SK-N-SH (cell line): Measurements from ENCODE around the gene ARPC5. TPM values are rescaled to one million over a fixed set of nuclear protein-coding genes. Genes with fewer than 3 reads are reported as not detected.

ENCODE experiments used
- CTCF ChIA-PET: fragments of 300-600, 350-600 bp; formaldehyde crosslinking; extraction: SDS; loops from one replicate; lab custom pipeline; 2021; lab: Yijun Ruan, JAX
- POLR2A ChIA-PET: fragments of 350-600 bp; sonication (Branson Sonifier 250); formaldehyde crosslinking; extraction: SDS; loops from one replicate; lab custom pipeline; 2020; ENCODE audit warnings: antibody characterized with exemption, inconsistent platforms; lab: Yijun Ruan, JAX
- DNase-seq: peaks from one replicate; pipeline ENCODE4 v3.0.0; 2012
- H2AFZ ChIP-seq: fragments of 200-600 bp; sonication (generic); 2 replicates; pipeline ENCODE4 v1.8.1; 2016; ENCODE audit warnings: antibody characterized with exemption, mild to moderate bottlenecking, low read depth
- H3F3A ChIP-seq: fragments of 200-600 bp; sonication (generic); replicated peaks from 2 replicates; pipeline ENCODE3; 2016; ENCODE audit warnings: antibody characterized with exemption, mild to moderate bottlenecking; ENCODE audit not compliant: insufficient read depth
- H3K27ac ChIP-seq, 2 experiments: fragments of 200-500 bp in 1 of 2; fragments of 200-600 bp in 1 of 2; sonication (Bioruptor generic) in 1 of 2; sonication (generic), shearing (Covaris generic) in 1 of 2; 2 replicates each; pipeline versions ENCODE4 v1.5.1 to v1.6.1; 2014 to 2016; ENCODE audit warnings: low read depth in 2 of 2, inconsistent platforms in 1 of 2, low read length in 1 of 2, mild to moderate bottlenecking in 1 of 2, mixed read lengths in 1 of 2
- H3K27me3 ChIP-seq: fragments of 200-600 bp; sonication (generic), shearing (Covaris generic); 2 replicates; pipeline ENCODE4 v1.6.1; 2016; ENCODE audit warnings: mixed run types; ENCODE audit not compliant: insufficient read depth
- H3K36me3 ChIP-seq, 2 experiments: fragments of 200-500 bp in 1 of 2; fragments of 200-600 bp in 1 of 2; sonication (Bioruptor generic) in 1 of 2; sonication (generic) in 1 of 2; replicated peaks in 1 of 2; 2 replicates each; pipeline versions ENCODE3 to v1.5.1; 2014 to 2016; ENCODE audit warnings: low read length in 1 of 2, mild to moderate bottlenecking in 1 of 2; ENCODE audit not compliant: insufficient read depth in 2 of 2, control insufficient read depth in 1 of 2
- H3K4me1 ChIP-seq, 2 experiments: fragments of 200-500 bp in 1 of 2; fragments of 200-600 bp in 1 of 2; sonication (Bioruptor generic) in 1 of 2; sonication (generic), shearing (Covaris generic) in 1 of 2; 2 replicates each; pipeline versions ENCODE4 v1.5.1 to v1.6.1; 2014 to 2016; ENCODE audit warnings: low read depth in 1 of 2, low read length in 1 of 2, mixed run types in 1 of 2; ENCODE audit not compliant: insufficient read depth in 2 of 2, control insufficient read depth in 1 of 2
- H3K4me2 ChIP-seq: fragments of 200-600 bp; sonication (generic), shearing (Covaris generic); 2 replicates; pipeline ENCODE4 v1.6.1; 2017; ENCODE audit warnings: mixed run types
- H3K4me3 ChIP-seq, 2 experiments: fragments of 200-500 bp in 1 of 2; fragments of 200-600 bp in 1 of 2; sonication (Bioruptor generic) in 1 of 2; sonication (generic), shearing (Covaris generic) in 1 of 2; 2 replicates each; pipeline versions ENCODE4 v1.5.1 to v1.8.1; 2014 to 2016; ENCODE audit warnings: low read depth in 2 of 2, inconsistent platforms in 1 of 2, low read length in 1 of 2, mild to moderate bottlenecking in 1 of 2, mixed read lengths in 1 of 2, moderate library complexity in 1 of 2
- H3K79me2 ChIP-seq: fragments of 200-600 bp; sonication (generic); 2 replicates; pipeline ENCODE4 v1.8.1; 2017; ENCODE audit warnings: mild to moderate bottlenecking; ENCODE audit not compliant: insufficient read depth
- H3K9ac ChIP-seq: fragments of 200-600 bp; sonication (generic); 2 replicates; pipeline ENCODE4 v1.6.1; 2017; ENCODE audit warnings: mixed run types
- H3K9me2 ChIP-seq: fragments of 200-600 bp; sonication (generic); 2 replicates; pipeline ENCODE4 v1.6.1; 2017; ENCODE audit warnings: mixed run types
- H3K9me3 ChIP-seq: fragments of 200-600 bp; sonication (generic); 2 replicates; pipeline ENCODE4 v1.6.1; 2017; ENCODE audit warnings: mixed run types, mild to moderate bottlenecking, moderate library complexity
- H4K20me1 ChIP-seq: fragments of 200-600 bp; sonication (generic); 2 replicates; pipeline ENCODE4 v1.6.1; 2017; ENCODE audit warnings: mild to moderate bottlenecking, mixed run types; ENCODE audit not compliant: insufficient read depth
- CHD2 ChIP-seq: fragments of 150-350 bp; IDR thresholded peaks from 2 replicates; pipeline ENCODE4 v1.6.1; 2018; ENCODE audit warnings: low read length; ENCODE audit not compliant: partially characterized antibody
- EZH2phosphoT487 ChIP-seq: fragments of 200-600 bp; sonication (generic); IDR thresholded peaks from 2 replicates; pipeline ENCODE4 v1.6.1; 2017; ENCODE audit warnings: low read depth, mixed run types, mild to moderate bottlenecking, antibody characterized with exemption, moderate library complexity, borderline replicate concordance
- FOXM1 ChIP-seq: IDR thresholded peaks from 2 replicates; pipeline ENCODE4 v1.4.0; 2012; ENCODE audit warnings: low read depth, mild to moderate bottlenecking
- GABPA ChIP-seq: IDR thresholded peaks from 2 replicates; pipeline ENCODE4 v1.4.0; 2012; ENCODE audit warnings: low read depth, mild to moderate bottlenecking
- JUND ChIP-seq: IDR thresholded peaks from 2 replicates; pipeline ENCODE4 v1.4.0; 2012
- NFIC ChIP-seq: IDR thresholded peaks from 2 replicates; pipeline ENCODE4 v1.4.0; 2012; ENCODE audit warnings: borderline replicate concordance
- NRF1 ChIP-seq: IDR thresholded peaks from 2 replicates; pipeline ENCODE4 v1.6.1; 2012; ENCODE audit warnings: low read depth, mild to moderate bottlenecking, low read length
- RAD21 ChIP-seq: IDR thresholded peaks from 2 replicates; pipeline ENCODE4 v1.6.1; 2012; ENCODE audit warnings: mild to moderate bottlenecking, low read length
- RCOR1 ChIP-seq: fragments of 150-350 bp; IDR thresholded peaks from 2 replicates; pipeline ENCODE4 v1.6.1; 2017; ENCODE audit warnings: antibody characterized with exemption, low read length
- REST ChIP-seq: IDR thresholded peaks from 2 replicates; pipeline ENCODE4 v1.6.1; 2012; ENCODE audit warnings: mild to moderate bottlenecking, low read depth, low read length, moderate library complexity
- TCF12 ChIP-seq: IDR thresholded peaks from 2 replicates; pipeline ENCODE4 v1.4.0; 2012
- TEAD4 ChIP-seq: IDR thresholded peaks from 2 replicates; pipeline ENCODE4 v1.4.0; 2012; ENCODE audit warnings: mild to moderate bottlenecking, borderline replicate concordance; ENCODE audit not compliant: insufficient read depth
- YY1 ChIP-seq: IDR thresholded peaks from 2 replicates; pipeline ENCODE4 v1.4.0; 2012; ENCODE audit warnings: low read depth, mild to moderate bottlenecking
- WGBS: methylation state at CpG from one replicate; pipeline ENCODE4 v1.1.6; 2017; ENCODE audit warnings: low lambda C conversion rate; 5-methylcytosine and 5-hydroxymethylcytosine counted together
- polyA plus RNA-seq, 3 experiments: library from polyadenylated mRNA; depleted of rRNA; stranded (reverse); fragments of >200 nt; gene quantifications; 2 replicates each; pipeline ENCODE4 v1.2.3, GENCODE V29; 2012
- TF ChIP-seq, protein P1 (sequence below): fragments of 150-350 bp; IDR thresholded peaks from 2 replicates; pipeline ENCODE4 v1.6.1; 2016; ENCODE audit warnings: mild to moderate bottlenecking, low read depth, low read length
- TF ChIP-seq, protein P2 (sequence below): IDR thresholded peaks from 2 replicates; pipeline ENCODE4; 2012
- TF ChIP-seq, protein P3 (sequence below): IDR thresholded peaks from 2 replicates; pipeline ENCODE4 v1.4.0; 2012; ENCODE audit warnings: low read depth
- TF ChIP-seq, protein P4 (sequence below): fragments of 200-600 bp; sonication (generic); IDR thresholded peaks from 2 replicates; pipeline ENCODE4 v1.6.1; 2017; ENCODE audit warnings: antibody characterized with exemption, mild to moderate bottlenecking, moderate library complexity

ARPC5 gene
- polyA plus RNA-seq, 1 of the 3 experiments (the other 2 are of a cell fraction): 66.8 TPM

DNA sequence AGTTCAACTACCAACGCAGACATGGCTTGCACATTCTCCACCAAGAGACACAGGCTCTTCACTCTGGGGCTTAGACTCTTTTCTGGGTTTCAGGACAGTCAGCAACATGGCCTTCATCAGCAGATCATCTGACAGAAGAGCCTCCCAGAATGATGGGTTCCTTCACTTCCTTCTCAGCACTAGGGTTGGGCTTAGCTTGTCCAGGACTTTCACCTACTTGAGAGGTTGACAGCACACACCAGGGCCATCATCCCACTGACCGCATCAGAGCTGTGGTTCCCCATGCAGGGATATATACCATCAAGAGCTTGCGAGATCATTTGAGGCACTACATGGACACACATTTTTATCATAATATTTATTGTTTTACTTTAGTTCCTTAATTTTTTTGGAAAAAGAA lies 34.9 kb downstream of the ARPC5 start:
- CTCF ChIA-PET: interaction anchor here (1.3 to 4.2 kb wide), 2 partner anchors 9 to 22 kb away, joined by 3 to 19 read pairs; no protein-coding TSS in a partner anchor
- no peak for DNase-seq

GRCh38 chr1:183600136-183600535 lies 35.4 kb downstream of the ARPC5 start:
- no peak for DNase-seq
- Histone ChIP-seq H3K9me3 (no peaks in the 10 kb centered on the region), H3K4me2 (no peak overlapping the region), H4K20me1 (no peaks in the 10 kb centered on the region), H3K27me3 (no peaks in the 10 kb centered on the region), H3K79me2 (no peaks in the 10 kb centered on the region), H3K9ac (no peak overlapping the region), H3K9me2 (no peaks in the 10 kb centered on the region), H3F3A (peaks cover 20% of the 10 kb centered on the region), H3K36me3 (no peaks in the 10 kb centered on the region), H3K4me1 (peaks cover 9 to 13% of the 10 kb centered on the region in 2 experiments; a peak in 1 of 4 replicates), H3K4me3 (no peak overlapping the region), H2AFZ (peak overlapping the region; percentile 33; the same call in 1 of the 2 replicates), H3K27ac (peak overlapping the region in 1 of 2 experiments; percentile 84; a peak in 2 of 4 replicates)
- CTCF ChIA-PET: interaction anchor here (1.3 to 4.2 kb wide), 2 partner anchors 9 to 23 kb away, joined by 3 to 19 read pairs; no protein-coding TSS in a partner anchor
- WGBS: 71% methylated on average over 3 of the region's 3 CpGs
- POLR2A ChIA-PET: no interaction called here
- TF ChIP-seq, protein P1, sequence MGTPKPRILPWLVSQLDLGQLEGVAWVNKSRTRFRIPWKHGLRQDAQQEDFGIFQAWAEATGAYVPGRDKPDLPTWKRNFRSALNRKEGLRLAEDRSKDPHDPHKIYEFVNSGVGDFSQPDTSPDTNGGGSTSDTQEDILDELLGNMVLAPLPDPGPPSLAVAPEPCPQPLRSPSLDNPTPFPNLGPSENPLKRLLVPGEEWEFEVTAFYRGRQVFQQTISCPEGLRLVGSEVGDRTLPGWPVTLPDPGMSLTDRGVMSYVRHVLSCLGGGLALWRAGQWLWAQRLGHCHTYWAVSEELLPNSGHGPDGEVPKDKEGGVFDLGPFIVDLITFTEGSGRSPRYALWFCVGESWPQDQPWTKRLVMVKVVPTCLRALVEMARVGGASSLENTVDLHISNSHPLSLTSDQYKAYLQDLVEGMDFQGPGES: no peak
- TF ChIP-seq EZH2phosphoT487: no peak
- TF ChIP-seq YY1: no peak
- peak; percentile 51; the same call in 1 of the 2 replicates for TF ChIP-seq NFIC
- no peak for TF ChIP-seq GABPA
- TF ChIP-seq RCOR1: no peak
- 0 out of 2 replicates have a peak, but pooled peaks have one; percentile 22 for TF ChIP-seq JUND
- no peak for TF ChIP-seq REST
- TF ChIP-seq TEAD4: no peak
- 0 out of 2 replicates have a peak, but pooled peaks have one; percentile 15 for TF ChIP-seq FOXM1
- TF ChIP-seq TCF12: peak; percentile 35; the same call in 1 of the 2 replicates
- TF ChIP-seq, protein P2, sequence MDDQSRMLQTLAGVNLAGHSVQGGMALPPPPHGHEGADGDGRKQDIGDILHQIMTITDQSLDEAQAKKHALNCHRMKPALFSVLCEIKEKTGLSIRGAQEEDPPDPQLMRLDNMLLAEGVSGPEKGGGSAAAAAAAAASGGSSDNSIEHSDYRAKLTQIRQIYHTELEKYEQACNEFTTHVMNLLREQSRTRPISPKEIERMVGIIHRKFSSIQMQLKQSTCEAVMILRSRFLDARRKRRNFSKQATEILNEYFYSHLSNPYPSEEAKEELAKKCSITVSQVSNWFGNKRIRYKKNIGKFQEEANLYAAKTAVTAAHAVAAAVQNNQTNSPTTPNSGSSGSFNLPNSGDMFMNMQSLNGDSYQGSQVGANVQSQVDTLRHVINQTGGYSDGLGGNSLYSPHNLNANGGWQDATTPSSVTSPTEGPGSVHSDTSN: peak; percentile 53
- TF ChIP-seq, protein P3, sequence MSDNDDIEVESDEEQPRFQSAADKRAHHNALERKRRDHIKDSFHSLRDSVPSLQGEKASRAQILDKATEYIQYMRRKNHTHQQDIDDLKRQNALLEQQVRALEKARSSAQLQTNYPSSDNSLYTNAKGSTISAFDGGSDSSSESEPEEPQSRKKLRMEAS: 0 out of 2 replicates have a peak, but pooled peaks have one; percentile 51
- no peak for TF ChIP-seq RAD21

More for the DNA sequence above, 34.9 kb downstream of the ARPC5 start:
- no peaks in the 10 kb centered on the region for H3K79me2 ChIP-seq
- no peaks in the 10 kb centered on the region for H3K9me3 ChIP-seq
- H3K4me3 ChIP-seq: no peak overlapping the region
- H3K9ac ChIP-seq: no peak overlapping the region
- 79% methylated on average over 3 of the region's 3 CpGs for WGBS
- no peaks in the 10 kb centered on the region for H3K27me3 ChIP-seq
- H3K4me1 ChIP-seq: peaks cover 9 to 13% of the 10 kb centered on the region in 2 experiments; a peak in 1 of 4 replicates
- H3K9me2 ChIP-seq: no peaks in the 10 kb centered on the region
- no peaks in the 10 kb centered on the region for H4K20me1 ChIP-seq
- H3F3A ChIP-seq: peaks cover 24% of the 10 kb centered on the region
- TF ChIP-seq, protein P4, sequence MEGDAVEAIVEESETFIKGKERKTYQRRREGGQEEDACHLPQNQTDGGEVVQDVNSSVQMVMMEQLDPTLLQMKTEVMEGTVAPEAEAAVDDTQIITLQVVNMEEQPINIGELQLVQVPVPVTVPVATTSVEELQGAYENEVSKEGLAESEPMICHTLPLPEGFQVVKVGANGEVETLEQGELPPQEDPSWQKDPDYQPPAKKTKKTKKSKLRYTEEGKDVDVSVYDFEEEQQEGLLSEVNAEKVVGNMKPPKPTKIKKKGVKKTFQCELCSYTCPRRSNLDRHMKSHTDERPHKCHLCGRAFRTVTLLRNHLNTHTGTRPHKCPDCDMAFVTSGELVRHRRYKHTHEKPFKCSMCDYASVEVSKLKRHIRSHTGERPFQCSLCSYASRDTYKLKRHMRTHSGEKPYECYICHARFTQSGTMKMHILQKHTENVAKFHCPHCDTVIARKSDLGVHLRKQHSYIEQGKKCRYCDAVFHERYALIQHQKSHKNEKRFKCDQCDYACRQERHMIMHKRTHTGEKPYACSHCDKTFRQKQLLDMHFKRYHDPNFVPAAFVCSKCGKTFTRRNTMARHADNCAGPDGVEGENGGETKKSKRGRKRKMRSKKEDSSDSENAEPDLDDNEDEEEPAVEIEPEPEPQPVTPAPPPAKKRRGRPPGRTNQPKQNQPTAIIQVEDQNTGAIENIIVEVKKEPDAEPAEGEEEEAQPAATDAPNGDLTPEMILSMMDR: no peak
- TF ChIP-seq CHD2: no peak
- TF ChIP-seq NRF1: no peak
- TF ChIP-seq EZH2phosphoT487: no peak
- no peak for TF ChIP-seq TEAD4
- TF ChIP-seq YY1: no peak
- no peak overlapping the region for H3K4me2 ChIP-seq
- no peaks in the 10 kb centered on the region for H3K36me3 ChIP-seq
- H3K27ac ChIP-seq: peak overlapping the region in 1 of 2 experiments; percentile 84; a peak in 2 of 4 replicates
- H2AFZ ChIP-seq: peak overlapping the region; percentile 33; the same call in 1 of the 2 replicates
- POLR2A ChIA-PET: no interaction called here
